Measurements from ENCODE around the gene DYNLT1. TPM values are rescaled to one million over a fixed set of nuclear protein-coding genes. Genes with fewer than 3 reads are reported as not detected.
"Not testable (repeated sequence)": the region's sequence is repeated elsewhere in the genome, so short reads cannot be mapped to it uniquely, and the experiment has no call there.

DYNLT1 gene
- total RNA-seq, 8 experiments from 2014 or later = 119 to 364 (median 197) TPM

DNA sequence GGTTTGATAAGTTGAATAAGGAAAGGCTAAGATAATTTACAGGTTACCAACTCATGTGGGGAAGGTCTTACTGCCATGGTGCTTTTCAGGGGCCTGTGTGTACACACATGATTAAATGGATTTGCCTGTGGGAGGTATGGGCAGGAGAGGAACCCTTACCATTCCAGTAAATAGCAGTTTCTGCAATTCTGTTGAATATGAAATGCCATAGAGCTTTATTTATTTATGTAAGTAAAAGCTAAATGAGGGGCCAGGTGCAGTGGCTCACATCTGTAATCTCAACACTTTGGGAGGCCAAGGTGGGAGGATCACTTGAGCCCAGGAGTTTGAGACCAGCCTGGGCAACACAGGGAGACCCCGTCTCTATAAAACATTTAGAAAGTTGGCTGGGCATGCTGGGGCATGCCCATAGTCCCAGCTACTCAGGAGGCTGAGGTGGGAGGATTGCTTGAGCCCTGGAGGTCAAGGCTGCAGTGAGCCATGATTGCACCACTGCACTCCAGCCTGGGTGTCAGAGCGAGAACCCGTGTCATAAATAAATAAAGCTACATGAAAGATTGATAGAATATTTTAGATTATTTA, 11.9 kb downstream of the DYNLT1 start:
- 80 to 100% (median 100%) methylated on average over 1 to 3 of the region's 3 CpGs; no CpG with 5 or more reads in 3 of the 10 experiments for WGBS, 10 experiments
- in situ Hi-C loops (cut with MboI; ENCODE audit: low pct_unique_long_range_greater_than_20kb in 2 of 9, low sequenced_read_pairs in 9 of 9, unreplicated experiment in 9 of 9); H3K27ac ChIP-seq; H3K4me3 ChIP-seq; H3K4me1 ChIP-seq (replicated peaks in 1 of 2): not testable (repeated sequence)
- ATAC-seq (replicated peaks in 6 of 8) = peak in 1 of 8 experiments; percentile 46

DNA sequence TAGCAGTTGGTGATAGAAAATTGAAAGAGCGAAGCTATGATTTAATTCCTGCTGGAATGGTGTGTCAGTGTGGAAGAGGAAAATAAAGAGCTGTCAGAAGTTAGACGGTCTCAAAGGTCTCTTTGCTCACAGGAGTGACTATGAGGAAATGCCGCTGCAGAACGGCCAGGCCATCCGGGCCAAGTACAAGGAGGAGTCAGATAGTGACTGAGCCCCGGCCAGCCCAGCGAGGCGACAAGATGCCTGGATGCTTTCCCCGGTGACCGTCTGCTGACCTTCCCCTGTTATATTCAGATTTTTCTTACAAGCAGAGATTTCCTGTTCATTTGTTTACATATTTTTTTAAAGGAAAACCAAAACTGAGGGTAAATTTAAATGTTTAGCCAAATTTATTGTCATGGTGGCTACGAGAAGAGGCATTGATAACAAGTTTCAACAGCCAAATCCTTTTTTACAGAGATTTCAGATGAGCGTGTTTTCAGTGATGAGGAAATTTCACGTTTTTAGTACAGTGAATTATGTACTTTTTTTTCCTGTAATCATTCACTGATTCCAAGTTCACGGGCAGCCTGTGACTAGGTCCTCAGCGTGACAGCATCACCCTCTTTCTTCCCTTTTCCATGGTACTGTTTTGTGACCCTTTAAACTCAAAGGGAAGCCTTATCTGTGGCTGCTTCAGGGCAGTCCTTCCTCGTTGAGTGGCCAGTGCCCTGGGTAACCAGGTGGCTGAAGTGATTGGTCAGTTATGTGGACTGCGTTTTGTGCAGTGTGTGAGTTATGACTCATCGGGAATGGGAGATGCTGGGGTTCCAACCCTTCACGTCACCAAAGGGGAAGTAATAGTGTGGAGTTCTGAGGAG, 12.6 kb downstream of the DYNLT1 start:
- ATAC-seq (replicated peaks in 6 of 8) = peak; percentile 27 to 82 (median 56)
- no peak overlapping the region for H3K4me3 ChIP-seq
- in situ Hi-C loops (cut with MboI; ENCODE audit: low pct_unique_long_range_greater_than_20kb in 2 of 9, low sequenced_read_pairs in 9 of 9, unreplicated experiment in 9 of 9) = no loop called here
- peak overlapping the region in 1 of 2 donors; percentile 49 for H3K27ac ChIP-seq
- H3K4me1 ChIP-seq (replicated peaks in 1 of 2) = peaks cover 0 to 5% of the 10 kb centered on the region in 2 donors
- 7 to 94% (median 81%) methylated on average over 1 to 14 of the region's 19 CpGs for WGBS, 10 experiments

DNA sequence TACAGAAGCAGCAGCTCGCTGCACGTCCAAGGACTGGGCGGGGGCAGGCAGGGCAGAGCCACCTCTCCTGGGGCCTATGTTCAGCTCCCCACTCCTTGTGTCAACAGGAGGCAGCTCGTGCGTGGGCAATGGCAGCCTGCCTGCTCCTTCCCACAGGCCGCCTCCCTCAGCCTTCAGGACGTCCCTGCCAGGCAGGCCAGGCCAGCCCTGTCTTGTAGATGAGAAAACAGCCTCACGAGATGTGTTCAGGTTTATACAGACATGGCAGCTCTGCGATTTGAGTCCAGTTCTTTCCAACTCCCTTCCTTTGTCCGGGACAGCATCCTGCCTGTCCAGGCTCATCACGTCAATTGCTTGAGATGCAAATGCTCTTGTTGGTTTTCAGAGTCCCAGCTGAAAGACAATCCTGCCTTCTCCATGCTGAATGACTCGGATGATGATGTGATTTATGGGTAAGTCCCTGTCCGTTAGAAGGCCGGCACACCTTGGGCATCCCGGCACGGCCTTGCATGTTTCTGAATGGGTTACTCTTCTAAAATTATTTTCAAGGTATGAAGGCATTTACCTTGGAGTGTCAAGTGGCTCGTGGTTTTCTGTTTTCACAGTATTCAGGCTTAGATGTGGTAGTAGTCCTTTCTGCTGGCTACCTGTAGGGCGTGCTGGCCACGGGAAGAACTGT, 13.5 kb downstream of the DYNLT1 start:
- peak overlapping the region in 1 of 2 donors; percentile 44 for H3K27ac ChIP-seq
- in situ Hi-C loops (cut with MboI; ENCODE audit: low pct_unique_long_range_greater_than_20kb in 2 of 9, low sequenced_read_pairs in 9 of 9, unreplicated experiment in 9 of 9) = no loop called here
- ATAC-seq (replicated peaks in 6 of 8) = peak; percentile 35 to 70 (median 54)
- H3K4me3 ChIP-seq = no peak overlapping the region
- WGBS, 10 experiments = 30 to 90% (median 81%) methylated on average over 2 to 14 of the region's 19 CpGs; no CpG with 5 or more reads in 1 of the 10 experiments
- peaks cover 0 to 5% of the 10 kb centered on the region in 2 donors for H3K4me1 ChIP-seq (replicated peaks in 1 of 2)

DNA sequence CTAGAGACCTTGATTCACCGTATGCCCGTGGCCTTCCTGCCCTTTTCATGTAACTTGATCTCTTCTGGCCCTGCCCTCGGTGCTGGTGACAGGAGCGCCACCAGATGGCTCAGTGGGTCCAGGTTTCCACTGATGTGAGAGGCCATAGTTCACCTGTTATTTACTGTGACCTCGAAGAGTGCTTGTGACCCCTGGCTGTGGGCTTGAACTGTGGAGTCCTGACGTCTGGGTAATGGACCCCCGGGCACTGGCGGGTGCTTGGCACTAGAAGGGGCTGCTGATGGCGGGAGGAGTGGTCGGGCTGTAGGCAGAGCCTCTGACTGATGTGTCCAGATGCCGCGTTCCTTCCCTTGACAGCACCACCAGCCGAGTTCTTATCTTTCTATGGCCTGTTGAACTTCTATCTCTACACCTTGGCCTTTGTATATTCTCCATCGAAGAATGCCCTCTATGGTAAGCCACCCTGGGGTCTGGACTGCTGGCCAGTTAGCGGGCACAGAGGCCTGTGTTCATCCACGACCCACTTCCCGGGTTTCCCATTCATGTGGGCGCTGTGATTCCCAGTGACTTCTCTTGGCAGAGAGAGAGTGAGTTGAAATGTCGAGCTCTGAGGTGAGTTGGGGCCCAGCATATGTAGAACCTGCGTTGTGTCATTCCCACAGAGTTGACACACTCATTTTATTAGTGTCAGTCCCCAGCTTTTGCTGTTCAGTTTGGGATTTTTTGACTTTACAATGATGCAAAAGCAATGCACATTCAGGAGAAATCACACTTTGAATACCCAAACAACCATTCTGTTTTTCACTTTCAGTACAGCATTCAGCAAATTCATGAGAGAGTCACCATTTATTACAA, 14.9 kb downstream of the DYNLT1 start:
- Histone ChIP-seq H3K4me3 (no peak overlapping the region), H3K4me1 (replicated peaks in 1 of 2) (peaks cover 0 to 5% of the 10 kb centered on the region in 2 donors), H3K27ac (no peak overlapping the region)
- 45 to 94% (median 81%) methylated on average over 2 to 17 of the region's 20 CpGs for WGBS, 10 experiments
- in situ Hi-C loops (cut with MboI; ENCODE audit: low pct_unique_long_range_greater_than_20kb in 2 of 9, low sequenced_read_pairs in 9 of 9, unreplicated experiment in 9 of 9) = no loop called here
- no peak for ATAC-seq (replicated peaks in 6 of 8)

DNA sequence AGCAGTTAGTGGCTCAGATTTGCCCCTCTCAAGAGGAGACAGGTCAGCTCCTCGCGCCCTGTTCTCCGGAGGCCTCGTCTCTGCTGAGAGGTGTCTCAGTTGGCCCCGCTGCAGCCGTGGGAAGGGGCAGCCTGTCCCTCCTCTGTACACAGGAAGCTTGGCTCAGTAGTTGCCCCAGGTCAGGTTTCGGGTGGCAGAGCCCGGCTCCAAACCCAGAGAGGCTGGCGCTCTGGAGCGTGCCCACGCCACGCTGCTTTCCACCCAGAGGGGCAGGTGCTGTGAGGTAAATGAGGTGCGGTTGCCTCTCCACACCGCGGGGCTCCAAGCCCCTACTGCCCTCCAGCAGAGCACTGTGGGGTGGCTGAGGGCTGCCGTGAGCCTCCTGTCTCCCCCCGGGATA, 16.0 kb downstream of the DYNLT1 start:
- ATAC-seq (replicated peaks in 6 of 8) = no peak
- 85 to 100% (median 93%) methylated on average over 1 to 4 of the region's 17 CpGs; no CpG with 5 or more reads in 6 of the 10 experiments for WGBS, 10 experiments
- in situ Hi-C loops (cut with MboI; ENCODE audit: low pct_unique_long_range_greater_than_20kb in 2 of 9, low sequenced_read_pairs in 9 of 9, unreplicated experiment in 9 of 9) = no loop called here
- no peak overlapping the region for H3K4me3 ChIP-seq
- H3K27ac ChIP-seq = no peak overlapping the region
- H3K4me1 ChIP-seq (replicated peaks in 1 of 2) = peaks cover 0 to 5% of the 10 kb centered on the region in 2 donors

DNA sequence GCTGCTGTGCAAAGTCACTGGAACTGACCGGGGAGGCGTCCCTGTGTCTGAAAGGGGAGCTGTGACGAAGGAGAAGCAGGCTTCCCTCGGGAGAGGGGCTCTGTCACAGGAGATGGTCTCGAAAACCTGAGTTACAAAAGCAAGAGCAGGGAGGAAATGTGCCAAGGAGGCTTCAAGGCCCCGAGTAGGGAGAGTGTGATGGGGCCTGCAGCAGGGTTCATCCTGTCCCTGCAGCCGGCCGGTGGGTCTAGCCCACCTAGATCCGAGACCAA, 16.7 kb downstream of the DYNLT1 start:
- ATAC-seq (replicated peaks in 6 of 8) = no peak
- in situ Hi-C loops (cut with MboI; ENCODE audit: low pct_unique_long_range_greater_than_20kb in 2 of 9, low sequenced_read_pairs in 9 of 9, unreplicated experiment in 9 of 9) = no loop called here
- 83 to 88% (median 87%) methylated on average over 2 to 6 of the region's 9 CpGs; no CpG with 5 or more reads in 7 of the 10 experiments for WGBS, 10 experiments
- Histone ChIP-seq H3K27ac (no peak overlapping the region), H3K4me3 (no peak overlapping the region), H3K4me1 (replicated peaks in 1 of 2) (peaks cover 0 to 5% of the 10 kb centered on the region in 2 donors)

DNA sequence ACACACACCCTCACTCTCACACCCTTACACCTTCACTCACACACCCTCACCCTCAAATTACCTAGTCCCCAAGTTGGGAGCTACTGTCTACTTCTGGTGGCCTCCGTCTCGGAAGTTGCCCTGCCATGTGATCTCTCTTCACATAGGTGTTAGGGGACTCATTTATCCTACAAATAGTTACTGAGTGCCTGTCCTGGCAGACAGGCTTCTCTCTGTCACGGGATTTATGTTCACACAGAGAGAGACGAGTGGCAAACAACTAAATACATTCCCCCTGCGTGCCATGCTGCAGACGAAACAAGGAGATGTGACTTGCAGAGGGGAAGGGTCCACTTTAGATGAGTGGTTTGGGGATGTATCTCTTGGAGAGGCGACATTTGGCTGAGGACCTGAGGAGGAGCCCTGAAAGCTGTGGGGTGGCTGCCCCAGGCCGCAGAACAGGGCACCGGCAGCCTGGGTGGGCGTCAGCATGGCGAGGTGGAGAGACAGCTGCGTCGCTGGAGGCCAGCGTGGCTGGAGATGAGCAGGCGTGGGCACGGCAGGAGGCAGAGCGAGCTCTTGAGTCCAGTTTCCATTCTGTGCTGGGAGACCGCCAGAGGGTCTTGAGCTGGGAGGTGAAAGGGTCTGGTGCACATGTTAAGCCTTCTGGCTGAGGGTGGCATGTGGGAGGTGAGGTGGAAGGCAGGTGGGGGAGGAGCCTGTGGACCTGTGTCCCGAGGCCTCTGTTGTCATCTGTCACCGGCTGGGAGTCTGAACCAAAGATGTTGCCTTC, 17.2 kb downstream of the DYNLT1 start:
- in situ Hi-C loops (cut with MboI; ENCODE audit: low pct_unique_long_range_greater_than_20kb in 2 of 9, low sequenced_read_pairs in 9 of 9, unreplicated experiment in 9 of 9) = no loop called here
- H3K27ac ChIP-seq = no peak overlapping the region
- WGBS, 10 experiments = 79 to 100% (median 94%) methylated on average over 1 to 9 of the region's 20 CpGs; no CpG with 5 or more reads in 4 of the 10 experiments
- peaks cover 0 to 5% of the 10 kb centered on the region in 2 donors for H3K4me1 ChIP-seq (replicated peaks in 1 of 2)
- no peak for ATAC-seq (replicated peaks in 6 of 8)
- H3K4me3 ChIP-seq = no peak overlapping the region

DNA sequence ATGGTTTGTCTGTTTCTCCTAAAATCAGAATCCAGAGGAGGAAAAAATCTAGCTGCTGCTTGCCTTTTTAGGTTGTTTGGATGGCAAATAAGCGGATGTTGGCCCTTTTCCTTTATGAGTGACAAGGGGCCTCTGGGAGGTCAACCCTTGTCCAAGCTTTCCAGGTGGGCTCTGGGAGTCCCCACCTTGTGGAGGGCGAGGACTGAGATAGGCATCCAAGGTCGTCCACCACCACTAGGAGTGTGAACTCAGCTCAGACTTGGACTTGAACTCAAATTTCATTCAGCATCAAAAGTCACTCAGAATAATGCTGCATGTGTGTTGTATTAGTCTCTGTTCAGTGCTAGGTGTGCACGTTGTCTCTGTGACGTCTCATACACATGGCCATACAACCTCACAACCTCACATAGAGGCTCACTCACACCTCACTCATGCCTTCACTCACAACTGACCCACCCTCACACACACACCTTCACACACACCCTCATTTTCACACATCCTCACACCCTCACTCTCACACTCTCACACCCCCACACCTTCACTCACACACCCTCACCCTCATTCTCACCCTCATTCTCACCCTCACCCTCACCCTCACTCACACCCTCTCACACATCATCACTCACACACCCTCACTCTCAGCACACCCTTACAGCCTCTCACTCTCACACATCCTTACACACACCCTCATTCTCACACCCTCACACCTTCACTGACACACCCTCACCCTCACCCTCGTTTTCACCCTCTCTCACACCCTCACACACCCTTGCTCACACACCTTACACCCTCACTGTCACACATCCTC, 18.0 kb downstream of the DYNLT1 start:
- H3K4me1 ChIP-seq (replicated peaks in 1 of 2) = no peaks in the 10 kb centered on the region
- H3K27ac ChIP-seq = no peak overlapping the region
- WGBS, 10 experiments = 79 to 100% (median 93%) methylated on average over 1 to 5 of the region's 6 CpGs; no CpG with 5 or more reads in 1 of the 10 experiments
- no peak overlapping the region for H3K4me3 ChIP-seq
- no peak for ATAC-seq (replicated peaks in 6 of 8)
- in situ Hi-C loops (cut with MboI; ENCODE audit: low pct_unique_long_range_greater_than_20kb in 2 of 9, low sequenced_read_pairs in 9 of 9, unreplicated experiment in 9 of 9) = no loop called here

DNA sequence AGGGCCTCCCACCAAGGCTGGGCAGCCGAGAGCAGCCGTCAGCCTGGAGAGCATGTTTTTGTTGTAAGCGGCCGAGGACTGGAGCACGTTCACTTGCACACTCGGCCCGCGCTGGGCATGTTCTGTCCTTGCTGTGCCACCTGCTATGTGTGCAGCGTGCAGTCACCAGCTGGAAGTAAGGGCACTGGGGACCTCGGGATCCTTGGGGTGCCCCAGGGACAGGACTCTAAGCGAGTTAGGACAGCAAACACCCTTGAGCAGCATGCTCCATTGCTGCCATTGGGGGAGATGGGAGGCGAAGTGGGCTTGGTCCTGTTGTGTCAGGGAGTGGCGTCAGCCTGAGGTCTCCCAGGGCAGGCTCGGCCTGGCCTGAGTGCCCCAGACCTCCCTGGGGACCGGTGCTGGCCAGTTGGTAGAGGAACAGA, 18.6 kb downstream of the DYNLT1 start:
- no peak overlapping the region for H3K4me3 ChIP-seq
- H3K27ac ChIP-seq = no peak overlapping the region
- no peak for ATAC-seq (replicated peaks in 6 of 8)
- WGBS, 10 experiments = 67 to 100% (median 96%) methylated on average over 1 to 12 of the region's 15 CpGs; no CpG with 5 or more reads in 2 of the 10 experiments
- in situ Hi-C loops (cut with MboI; ENCODE audit: low pct_unique_long_range_greater_than_20kb in 2 of 9, low sequenced_read_pairs in 9 of 9, unreplicated experiment in 9 of 9) = no loop called here
- no peaks in the 10 kb centered on the region for H3K4me1 ChIP-seq (replicated peaks in 1 of 2)

DNA sequence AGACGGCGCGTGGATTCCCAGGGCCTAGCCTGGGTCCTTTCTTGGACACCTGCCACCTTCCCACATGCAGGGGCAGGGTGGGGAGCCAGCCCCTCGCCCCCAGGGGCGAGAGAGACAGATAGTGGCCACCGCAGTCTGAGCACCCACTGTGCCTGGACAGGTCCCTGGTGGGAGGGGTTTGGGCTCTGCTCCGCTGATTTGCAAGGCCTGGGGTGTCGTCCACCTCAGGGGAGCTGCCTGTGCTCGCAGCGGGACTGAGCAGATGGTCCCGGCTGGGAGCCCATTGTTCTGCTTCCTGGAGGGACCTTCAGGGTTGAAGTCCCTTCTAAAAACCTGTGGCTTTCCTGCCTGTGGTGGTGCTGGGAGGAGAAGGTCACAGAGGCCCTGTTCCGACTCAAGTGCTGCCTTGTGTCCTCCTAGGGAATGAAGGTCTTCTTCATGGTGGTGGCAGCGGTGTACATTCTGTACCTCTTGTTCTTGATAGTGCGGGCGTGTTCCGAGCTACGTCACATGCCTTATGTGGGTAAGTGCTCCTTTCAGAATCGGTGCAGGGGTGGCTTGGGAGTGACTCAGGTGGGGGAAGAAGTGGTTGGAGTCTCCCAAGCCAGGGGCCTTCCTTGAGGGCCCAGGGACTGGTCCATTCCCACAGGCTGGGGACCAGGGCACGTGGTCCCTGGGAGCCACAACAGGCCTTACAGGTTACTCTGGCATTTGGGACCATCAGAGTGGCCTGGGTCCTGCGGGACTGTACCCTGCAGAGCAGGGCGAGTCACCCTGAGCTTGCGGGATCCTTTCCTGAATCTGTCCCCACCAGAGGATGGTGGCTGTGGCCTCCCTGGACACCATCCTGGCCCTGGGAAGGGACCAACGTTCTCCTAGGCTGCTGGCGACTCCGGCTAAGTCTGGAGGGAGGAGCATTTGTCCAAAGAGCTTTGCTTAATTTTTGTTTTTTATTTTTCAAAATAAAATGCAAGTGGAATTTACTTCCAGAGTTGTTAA, 19.6 kb downstream of the DYNLT1 start:
- in situ Hi-C loops (cut with MboI; ENCODE audit: low pct_unique_long_range_greater_than_20kb in 2 of 9, low sequenced_read_pairs in 9 of 9, unreplicated experiment in 9 of 9) = no loop called here
- no peak overlapping the region for H3K27ac ChIP-seq
- no peaks in the 10 kb centered on the region for H3K4me1 ChIP-seq (replicated peaks in 1 of 2)
- 80 to 100% (median 95%) methylated on average over 2 to 8 of the region's 25 CpGs; no CpG with 5 or more reads in 3 of the 10 experiments for WGBS, 10 experiments
- no peak for ATAC-seq (replicated peaks in 6 of 8)
- no peak overlapping the region for H3K4me3 ChIP-seq
